ENCODE measurements around the gene LTB4R2. TPM values are rescaled to one million over a fixed set of nuclear protein-coding genes. Genes with fewer than 3 reads are reported as not detected.

The LTB4R2 gene
- total RNA-seq, 8 experiments from 2014 or later: 1.3 to 14.6 (median 2.3) TPM

DNA sequence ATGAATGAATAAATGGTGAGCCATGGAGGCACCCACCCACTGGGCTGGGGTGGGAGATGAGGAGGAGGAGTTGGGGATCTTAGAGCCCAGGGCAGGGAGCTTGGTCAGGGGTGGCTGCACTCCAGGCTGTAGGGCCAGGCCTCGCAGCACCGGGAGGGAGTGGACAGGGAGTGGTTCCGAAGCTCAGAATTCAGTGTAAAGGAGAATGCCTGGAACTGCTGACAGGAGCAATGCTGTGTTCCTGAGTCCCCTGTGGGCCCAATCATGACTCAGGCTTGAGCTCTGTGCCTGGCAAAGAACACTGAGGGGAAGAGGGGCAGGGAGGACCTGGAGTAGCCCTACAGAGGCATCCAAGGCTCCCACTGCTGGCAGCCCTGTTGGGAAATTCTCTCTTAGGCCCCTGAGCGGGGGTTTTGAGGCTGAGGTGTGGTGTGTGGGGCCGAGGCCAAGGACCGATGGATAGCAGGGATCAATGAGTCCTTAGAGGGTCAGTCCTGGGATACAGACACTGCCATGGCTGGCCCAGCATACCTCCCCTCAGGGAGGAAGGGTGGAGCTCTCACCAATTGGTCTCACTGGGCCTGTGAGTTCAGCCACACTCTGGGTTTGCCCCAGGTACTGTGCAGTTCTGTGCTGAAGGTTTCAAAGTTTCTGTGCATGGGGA, 29.0 kb upstream of the LTB4R2 start:
- ATAC-seq (replicated peaks in 6 of 8): peak in 2 of 8 experiments; percentile 91 to 94
- no peaks in the 10 kb centered on the region for H3K4me1 ChIP-seq (replicated peaks in 1 of 2)
- in situ Hi-C loops (cut with MboI; ENCODE audit: low pct_unique_long_range_greater_than_20kb in 2 of 9, low sequenced_read_pairs in 9 of 9, unreplicated experiment in 9 of 9): no loop called here
- H3K27ac ChIP-seq: no peak overlapping the region
- no peak overlapping the region for H3K4me3 ChIP-seq
- WGBS, 10 experiments: 50 to 100% (median 66%) methylated on average over 2 to 6 of the region's 6 CpGs; no CpG with 5 or more reads in 5 of the 10 experiments

DNA sequence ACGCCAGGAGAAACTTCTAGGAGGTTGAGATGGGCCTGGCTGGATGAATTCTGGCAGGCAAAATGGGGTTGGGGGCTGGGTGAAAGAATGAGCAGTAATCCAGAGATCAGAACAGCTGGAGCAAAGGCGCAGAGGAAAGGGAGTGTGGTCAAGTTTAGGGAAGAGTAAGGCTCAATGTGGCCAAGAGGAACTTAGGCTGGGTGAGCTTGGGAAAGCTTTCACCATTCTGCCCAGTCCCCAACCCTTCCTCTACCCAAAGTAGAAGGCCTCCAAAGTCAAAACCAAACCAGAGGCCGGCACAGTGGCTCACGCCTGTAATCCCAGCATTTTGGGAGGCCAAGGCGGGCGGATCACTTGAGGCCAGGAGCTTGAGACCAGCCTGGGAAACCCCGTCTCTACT, 28.3 kb upstream of the LTB4R2 start:
- no peak for ATAC-seq (replicated peaks in 6 of 8)
- H3K4me1 ChIP-seq (replicated peaks in 1 of 2): no peaks in the 10 kb centered on the region
- in situ Hi-C loops (cut with MboI; ENCODE audit: low pct_unique_long_range_greater_than_20kb in 2 of 9, low sequenced_read_pairs in 9 of 9, unreplicated experiment in 9 of 9): no loop called here
- 40 to 100% (median 83%) methylated on average over 1 to 5 of the region's 7 CpGs; no CpG with 5 or more reads in 1 of the 10 experiments for WGBS, 10 experiments
- no peak overlapping the region for H3K27ac ChIP-seq
- no peak overlapping the region for H3K4me3 ChIP-seq

DNA sequence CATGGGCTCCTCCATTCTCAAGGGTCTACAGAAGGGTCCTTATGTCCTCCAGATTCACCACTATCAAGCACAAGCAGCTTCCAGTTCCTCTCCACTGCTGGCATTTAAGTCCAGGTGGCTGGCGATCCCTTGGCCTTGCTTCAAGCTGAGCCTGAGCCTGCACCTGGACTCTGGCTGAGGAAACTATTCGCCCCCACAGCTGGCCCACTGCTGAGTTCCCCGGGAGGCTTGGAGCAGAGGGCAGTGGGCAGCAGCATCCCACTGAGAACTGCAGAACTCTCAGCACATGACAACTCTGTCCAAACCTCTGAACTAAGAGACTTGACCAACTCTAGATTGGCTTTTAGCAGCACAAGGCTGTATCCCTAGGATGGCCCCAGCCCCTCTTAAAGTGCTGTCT, 27.2 kb upstream of the LTB4R2 start:
- no peak overlapping the region for H3K4me3 ChIP-seq
- ATAC-seq (replicated peaks in 6 of 8): no peak
- no peak overlapping the region for H3K27ac ChIP-seq
- in situ Hi-C loops (cut with MboI; ENCODE audit: low pct_unique_long_range_greater_than_20kb in 2 of 9, low sequenced_read_pairs in 9 of 9, unreplicated experiment in 9 of 9): no loop called here
- 20 to 83% (median 58%) methylated on average over 1 to 3 of the region's 3 CpGs; no CpG with 5 or more reads in 4 of the 10 experiments for WGBS, 10 experiments
- H3K4me1 ChIP-seq (replicated peaks in 1 of 2): no peaks in the 10 kb centered on the region

DNA sequence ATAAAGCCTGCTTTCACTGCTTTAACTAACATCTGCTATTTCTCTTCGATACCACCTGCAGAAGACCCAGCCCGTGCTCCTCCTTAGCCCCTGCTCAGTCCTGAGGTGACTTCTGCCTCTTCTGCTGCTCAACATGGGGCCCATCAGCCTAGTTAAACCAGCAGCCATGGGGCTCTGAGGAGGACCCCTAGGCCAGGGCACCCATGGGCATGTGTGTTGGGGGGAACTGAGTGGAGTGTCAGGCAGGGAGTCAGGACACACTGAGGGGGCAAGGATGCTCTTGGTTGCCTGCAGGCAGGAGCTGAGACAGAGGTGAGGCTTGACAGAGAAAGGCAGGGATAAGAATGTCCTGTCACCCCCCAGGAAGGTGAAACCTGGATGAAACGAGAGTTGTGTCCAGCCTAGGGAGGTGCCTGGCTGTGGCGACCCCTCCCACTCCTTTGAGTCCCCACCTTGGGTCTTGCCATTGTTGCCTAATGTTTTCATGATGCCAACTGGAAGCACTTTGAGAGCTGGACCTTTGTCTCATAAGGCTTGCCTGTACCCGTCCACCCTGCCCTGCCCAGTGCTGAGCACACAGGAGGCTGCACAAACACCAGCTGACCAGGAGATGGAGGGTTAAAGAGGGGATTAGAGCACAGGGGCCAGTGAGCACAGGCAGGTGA, 26.0 kb upstream of the LTB4R2 start:
- ATAC-seq (replicated peaks in 6 of 8): no peak
- H3K4me3 ChIP-seq: no peak overlapping the region
- no peak overlapping the region for H3K27ac ChIP-seq
- no peaks in the 10 kb centered on the region for H3K4me1 ChIP-seq (replicated peaks in 1 of 2)
- 40 to 94% (median 70%) methylated on average over 1 to 4 of the region's 5 CpGs; no CpG with 5 or more reads in 3 of the 10 experiments for WGBS, 10 experiments
- in situ Hi-C loops (cut with MboI; ENCODE audit: low pct_unique_long_range_greater_than_20kb in 2 of 9, low sequenced_read_pairs in 9 of 9, unreplicated experiment in 9 of 9): no loop called here

DNA sequence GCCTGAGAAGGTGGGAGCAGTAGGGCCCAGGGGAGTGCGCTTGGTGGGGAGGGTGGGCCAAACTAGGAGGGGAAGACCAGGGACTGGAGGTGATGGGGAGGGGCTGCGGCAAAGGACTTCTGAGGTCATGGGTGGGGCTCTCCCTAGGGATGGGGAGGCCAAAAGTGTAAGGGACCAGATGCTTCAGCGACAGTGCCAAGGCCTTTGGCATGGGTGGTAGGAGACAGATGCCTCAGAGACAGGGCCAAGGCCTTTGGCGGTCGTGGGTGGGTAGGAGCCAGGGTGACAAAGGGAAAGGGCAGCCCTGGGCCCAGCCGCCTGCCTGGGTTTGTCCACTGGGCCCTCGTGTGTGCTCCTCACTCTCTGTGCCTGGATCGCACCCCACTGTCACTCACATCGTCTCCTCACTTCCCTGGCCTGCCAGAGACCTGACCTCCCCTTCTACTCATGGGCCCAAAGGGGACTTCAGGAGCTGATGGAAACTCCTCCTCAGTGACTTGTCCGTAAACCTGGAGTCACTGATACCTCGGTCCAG, 25.4 kb upstream of the LTB4R2 start:
- no peaks in the 10 kb centered on the region for H3K4me1 ChIP-seq (replicated peaks in 1 of 2)
- 61 to 100% (median 79%) methylated on average over 1 to 3 of the region's 11 CpGs; no CpG with 5 or more reads in 6 of the 10 experiments for WGBS, 10 experiments

DNA sequence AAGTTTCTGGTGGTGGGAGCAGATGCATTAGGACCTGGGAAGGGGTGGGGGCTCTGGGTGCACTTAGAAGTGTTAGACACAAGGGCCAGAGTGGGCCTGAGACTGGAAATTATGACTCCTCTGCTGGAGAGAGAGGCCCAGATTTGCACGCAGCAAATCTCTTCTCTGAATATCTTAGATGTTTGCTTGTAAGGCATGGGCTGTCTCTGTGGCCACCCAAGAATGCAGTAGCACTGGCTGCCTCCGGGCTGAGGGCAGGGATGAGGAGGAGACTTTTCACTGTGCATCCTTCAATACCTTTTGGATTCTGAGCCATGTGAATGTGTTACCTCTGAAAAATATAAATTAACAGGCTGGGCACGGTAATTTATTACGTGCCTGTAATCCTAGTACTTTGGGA, 24.6 kb upstream of the LTB4R2 start:
- ATAC-seq (replicated peaks in 6 of 8): peak in 3 of 8 experiments; percentile 11 to 46 (median 14)
- H3K4me3 ChIP-seq: no peak overlapping the region
- WGBS, 10 experiments: 47 to 100% (median 85%) methylated on average over 1 to 3 of the region's 4 CpGs; no CpG with 5 or more reads in 3 of the 10 experiments
- no peaks in the 10 kb centered on the region for H3K4me1 ChIP-seq (replicated peaks in 1 of 2)
- in situ Hi-C loops (cut with MboI; ENCODE audit: low pct_unique_long_range_greater_than_20kb in 2 of 9, low sequenced_read_pairs in 9 of 9, unreplicated experiment in 9 of 9): no loop called here
- no peak overlapping the region for H3K27ac ChIP-seq

More for the DNA sequence above, 25.4 kb upstream of the LTB4R2 start:
- H3K4me3 ChIP-seq: no peak overlapping the region
- no peak for ATAC-seq (replicated peaks in 6 of 8)
- in situ Hi-C loops (cut with MboI; ENCODE audit: low pct_unique_long_range_greater_than_20kb in 2 of 9, low sequenced_read_pairs in 9 of 9, unreplicated experiment in 9 of 9): no loop called here
- H3K27ac ChIP-seq: no peak overlapping the region

DNA sequence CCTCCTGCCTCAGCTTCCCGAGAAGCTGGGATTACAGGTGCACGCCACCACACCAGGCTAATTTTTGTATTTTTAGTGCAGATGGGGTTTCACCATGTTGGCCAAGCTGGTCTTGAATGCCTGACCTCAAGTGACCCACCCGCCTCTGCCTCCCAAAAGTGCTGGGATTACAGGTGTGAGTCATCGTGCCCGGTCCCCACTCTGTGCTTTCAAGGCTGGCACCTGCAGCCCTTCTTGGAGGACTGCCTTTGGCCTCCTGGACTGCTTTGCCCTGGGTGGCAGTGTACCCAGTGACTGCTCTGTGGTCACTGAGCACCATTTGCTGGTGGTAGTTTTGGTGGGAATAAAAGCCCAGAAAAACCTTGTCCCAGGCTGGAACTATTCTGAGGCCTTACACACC, 22.9 kb upstream of the LTB4R2 start:
- ATAC-seq (replicated peaks in 6 of 8): no peak
- in situ Hi-C loops (cut with MboI; ENCODE audit: low pct_unique_long_range_greater_than_20kb in 2 of 9, low sequenced_read_pairs in 9 of 9, unreplicated experiment in 9 of 9): no loop called here
- 89 to 100% (median 100%) methylated on average over 1 to 5 of the region's 5 CpGs; no CpG with 5 or more reads in 7 of the 10 experiments for WGBS, 10 experiments
- no peak overlapping the region for H3K4me3 ChIP-seq
- H3K4me1 ChIP-seq (replicated peaks in 1 of 2): no peaks in the 10 kb centered on the region
- H3K27ac ChIP-seq: no peak overlapping the region

DNA sequence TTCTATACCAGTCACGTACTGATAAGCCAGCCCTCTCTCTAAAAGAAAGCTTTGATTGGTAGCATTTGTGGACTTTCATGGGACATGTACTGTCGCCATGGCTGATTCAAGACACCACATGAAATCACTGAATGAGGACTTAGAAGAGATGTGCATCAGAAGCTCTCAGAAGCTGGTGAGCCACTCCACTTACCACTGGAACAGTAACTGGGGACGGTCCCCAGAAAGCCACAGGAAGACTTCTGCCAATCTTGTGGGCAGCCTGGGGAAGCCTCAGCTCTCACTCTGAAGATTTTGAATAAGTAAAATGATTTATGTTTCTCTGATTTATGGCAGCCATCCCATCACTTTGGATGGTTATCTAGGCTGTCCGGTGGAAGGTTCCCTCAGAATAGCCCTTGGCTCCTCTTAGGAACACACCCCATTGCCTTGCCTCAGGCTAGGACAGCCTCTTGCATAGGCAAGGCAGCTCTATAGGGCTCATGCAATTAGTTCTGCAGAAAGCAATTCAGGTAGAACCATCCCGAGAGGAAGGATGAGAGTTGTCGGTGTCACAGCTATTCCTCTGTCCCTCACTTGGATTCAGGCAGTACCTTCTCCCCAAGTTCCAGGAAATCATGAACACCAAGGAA, 20.2 kb upstream of the LTB4R2 start:
- no peak overlapping the region for H3K27ac ChIP-seq
- peak in 3 of 8 experiments; percentile 31 to 85 (median 84) for ATAC-seq (replicated peaks in 6 of 8)
- H3K4me3 ChIP-seq: no peak overlapping the region
- in situ Hi-C loops (cut with MboI; ENCODE audit: low pct_unique_long_range_greater_than_20kb in 2 of 9, low sequenced_read_pairs in 9 of 9, unreplicated experiment in 9 of 9): loop anchor here in 1 of 9 experiments (10.0 kb wide), 1 partner anchor 45 kb away; the partner anchor contains the start of gene TINF2
- WGBS, 10 experiments: 50 to 100% (median 83%) methylated on average over 1 to 4 of the region's 6 CpGs; no CpG with 5 or more reads in 3 of the 10 experiments
- H3K4me1 ChIP-seq (replicated peaks in 1 of 2): no peaks in the 10 kb centered on the region

DNA sequence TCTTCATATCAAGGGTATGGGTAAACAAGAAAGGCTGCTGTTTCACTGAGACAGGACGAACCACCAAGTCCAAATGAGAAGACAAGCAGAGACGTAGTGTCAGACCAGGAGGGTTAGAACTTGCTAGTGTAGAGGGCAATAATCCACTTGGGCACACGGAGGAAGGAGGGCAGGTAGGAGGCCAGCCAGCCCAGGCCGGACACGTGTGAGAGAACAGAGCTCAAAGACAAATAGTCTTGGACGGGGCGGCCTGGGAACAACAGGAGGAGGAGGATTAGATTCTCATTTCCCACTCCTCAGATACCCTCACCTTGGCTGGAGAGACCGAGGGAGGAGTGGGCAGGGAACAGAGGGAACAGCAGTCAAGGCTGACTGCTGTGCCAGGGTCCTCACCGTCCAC, 19.2 kb upstream of the LTB4R2 start:
- in situ Hi-C loops (cut with MboI; ENCODE audit: low pct_unique_long_range_greater_than_20kb in 2 of 9, low sequenced_read_pairs in 9 of 9, unreplicated experiment in 9 of 9): loop anchor here in 1 of 9 experiments (10.0 kb wide), 1 partner anchor 46 kb away; the partner anchor contains the start of gene TINF2
- no peak overlapping the region for H3K27ac ChIP-seq
- WGBS, 10 experiments: 17 to 83% (median 79%) methylated on average over 1 to 3 of the region's 9 CpGs; no CpG with 5 or more reads in 3 of the 10 experiments
- no peak for ATAC-seq (replicated peaks in 6 of 8)
- H3K4me1 ChIP-seq (replicated peaks in 1 of 2): no peaks in the 10 kb centered on the region
- no peak overlapping the region for H3K4me3 ChIP-seq

DNA sequence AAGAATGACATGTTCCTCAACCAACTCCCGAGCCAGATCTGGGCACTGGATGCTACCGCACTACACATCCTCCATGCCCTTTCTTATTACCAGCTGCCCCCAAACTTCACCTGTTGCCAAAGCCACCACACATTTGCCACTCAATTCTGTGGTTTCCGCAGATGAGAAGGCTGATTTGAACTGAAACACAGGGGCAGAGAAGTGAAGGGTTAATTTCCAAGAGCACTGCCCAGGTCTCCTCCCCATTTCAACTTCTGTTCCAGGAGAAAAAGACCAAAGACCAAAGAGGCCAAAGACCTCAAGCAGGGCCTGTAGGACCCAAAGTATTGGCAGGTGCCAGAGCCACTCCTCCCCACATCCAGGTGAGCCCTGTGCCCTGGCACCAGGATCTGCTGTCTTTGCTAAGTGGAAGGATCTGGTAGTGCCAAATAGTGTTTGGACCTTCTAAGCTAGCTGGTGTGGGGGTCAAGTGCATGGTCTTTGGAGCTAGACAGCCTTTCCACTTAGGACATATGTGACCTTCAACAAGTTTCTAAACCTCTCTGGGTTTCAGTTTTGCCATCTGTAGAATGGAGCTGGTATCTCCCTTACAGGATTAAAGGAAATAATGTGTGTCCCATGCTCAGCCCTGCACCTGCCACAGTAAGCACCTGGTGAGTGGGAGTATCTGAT, 18.4 kb upstream of the LTB4R2 start:
- 60 to 100% (median 79%) methylated on average over 1 to 3 of the region's 3 CpGs; no CpG with 5 or more reads in 4 of the 10 experiments for WGBS, 10 experiments
- in situ Hi-C loops (cut with MboI; ENCODE audit: low pct_unique_long_range_greater_than_20kb in 2 of 9, low sequenced_read_pairs in 9 of 9, unreplicated experiment in 9 of 9): loop anchor here in 1 of 9 experiments (10.0 kb wide), 1 partner anchor 47 kb away; the partner anchor contains the start of gene TINF2
- H3K4me1 ChIP-seq (replicated peaks in 1 of 2): peaks cover under 1% of the 10 kb centered on the region in 2 donors
- H3K27ac ChIP-seq: no peak overlapping the region
- H3K4me3 ChIP-seq: no peak overlapping the region
- ATAC-seq (replicated peaks in 6 of 8): no peak

DNA sequence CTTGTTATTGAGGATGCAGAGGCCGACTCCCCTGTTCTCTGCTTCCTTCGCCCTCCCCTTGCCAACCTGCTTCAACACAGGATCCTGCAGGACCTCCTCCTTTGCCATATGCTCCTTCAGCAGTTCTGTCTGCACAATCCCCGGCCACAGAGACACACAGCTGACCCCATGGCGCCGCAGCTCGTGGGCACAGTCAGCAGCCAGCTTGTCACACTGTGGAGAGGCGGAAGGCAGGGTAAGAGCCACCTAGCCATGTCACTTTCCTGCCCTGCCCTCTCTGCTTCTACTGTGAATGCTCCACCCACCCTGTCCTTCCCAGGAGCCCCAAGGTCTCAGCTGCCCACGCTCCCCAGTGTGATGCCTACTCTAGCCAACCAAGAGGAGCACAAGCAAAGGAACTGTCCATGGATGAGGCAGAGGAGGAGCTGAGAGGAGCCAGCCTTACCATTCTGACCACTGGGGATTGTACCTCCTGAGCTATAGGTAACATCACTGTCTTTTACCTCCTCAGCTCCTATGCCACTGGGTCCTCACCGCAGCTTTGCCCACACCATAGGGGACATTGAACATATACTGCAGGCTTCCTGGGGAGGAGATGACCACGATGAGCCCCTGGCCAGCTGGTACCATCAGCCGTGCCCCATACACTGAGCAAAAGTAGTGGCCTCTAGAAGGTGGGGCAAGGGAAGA, 17.7 kb upstream of the LTB4R2 start:
- in situ Hi-C loops (cut with MboI; ENCODE audit: low pct_unique_long_range_greater_than_20kb in 2 of 9, low sequenced_read_pairs in 9 of 9, unreplicated experiment in 9 of 9): loop anchor here in 1 of 9 experiments (10.0 kb wide), 1 partner anchor 47 kb away; the partner anchor contains the start of gene TINF2
- no peak overlapping the region for H3K27ac ChIP-seq
- no peak for ATAC-seq (replicated peaks in 6 of 8)
- H3K4me1 ChIP-seq (replicated peaks in 1 of 2): peaks cover 3 to 6% of the 10 kb centered on the region in 2 donors
- WGBS, 10 experiments: 40 to 100% (median 92%) methylated on average over 1 to 3 of the region's 11 CpGs; no CpG with 5 or more reads in 2 of the 10 experiments
- no peak overlapping the region for H3K4me3 ChIP-seq

DNA sequence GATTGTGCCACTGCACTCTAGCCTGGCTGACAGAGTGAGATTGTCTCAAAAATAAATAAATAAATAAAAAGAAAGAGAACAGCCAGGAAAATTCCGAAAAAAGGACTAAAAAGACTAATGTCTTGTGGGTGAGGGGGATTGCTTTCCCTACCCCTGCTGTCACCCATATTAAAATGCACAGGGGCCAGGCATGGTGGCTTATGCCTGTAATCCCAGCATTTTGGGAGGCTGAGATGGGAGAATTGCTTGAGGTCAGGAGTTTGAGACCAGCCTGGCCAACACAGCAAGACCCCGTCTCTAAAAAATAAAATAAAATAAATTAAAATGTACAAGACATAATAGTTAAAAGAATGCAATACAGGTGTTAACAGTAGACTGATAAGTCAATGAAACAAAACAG, 16.4 kb upstream of the LTB4R2 start:
- no peak for ATAC-seq (replicated peaks in 6 of 8)
- Histone ChIP-seq H3K27ac (no peak overlapping the region), H3K4me1 (replicated peaks in 1 of 2) (peaks cover 3 to 6% of the 10 kb centered on the region in 2 donors), H3K4me3 (no peak overlapping the region)
- in situ Hi-C loops (cut with MboI; ENCODE audit: low pct_unique_long_range_greater_than_20kb in 2 of 9, low sequenced_read_pairs in 9 of 9, unreplicated experiment in 9 of 9): loop anchor here in 1 of 9 experiments (10.0 kb wide), 1 partner anchor 49 kb away; the partner anchor contains the start of gene TINF2
- 87 to 100% (median 100%) methylated on average over 1 to 2 of the region's 2 CpGs; no CpG with 5 or more reads in 1 of the 10 experiments for WGBS, 10 experiments

Measured in motor neuron (in vitro differentiated cells).